Stimulated activated naive B cell treated with anti-CD40 and anti-IgM and Interleukin-4, amounts not matched to agents 10 μg/mL and 1 μg/mL and 100 μg/mL, for 72 hours (primary cell): ENCODE results near the gene CPT1C.

ENCODE experiments used
- ATAC-seq, 2 donors: fragments of 150-1000 bp; cut with Tn5 transposase; replicated peaks; 2 replicates each; pipeline ENCODE4 v1.10.0; 2021; ENCODE audit warnings: moderate library complexity in 1 of 2
- DNase-seq: peaks from one replicate; pipeline ENCODE4 v3.0.0; 2021
- H3K27ac Mint-ChIP-seq: one replicate; pipeline ENCODE4 v1.8.0; 2022; ENCODE audit warnings: mild to moderate bottlenecking, mixed read lengths
- H3K27me3 Mint-ChIP-seq, 2 donors: one replicate each; pipeline ENCODE4 v1.8.0; 2022; ENCODE audit warnings: mixed read lengths in 2 of 2
- H3K36me3 Mint-ChIP-seq, 2 donors: one replicate each; pipeline ENCODE4 v1.8.0; 2022; ENCODE audit warnings: mixed read lengths in 2 of 2, mild to moderate bottlenecking in 1 of 2
- H3K4me1 Mint-ChIP-seq, 2 donors: one replicate each; pipeline ENCODE4 v1.8.0; 2022; ENCODE audit warnings: mixed read lengths in 2 of 2, mild to moderate bottlenecking in 1 of 2
- H3K4me3 Mint-ChIP-seq, 2 donors: one replicate each; pipeline ENCODE4 v1.8.0; 2022; ENCODE audit warnings: mild to moderate bottlenecking in 2 of 2, mixed read lengths in 2 of 2, moderate library complexity in 1 of 2
- H3K9me3 Mint-ChIP-seq, 2 donors: one replicate each; pipeline ENCODE4 v1.8.0; 2022; ENCODE audit warnings: mixed read lengths in 2 of 2, mild to moderate bottlenecking in 1 of 2

Gene CPT1C

DNA sequence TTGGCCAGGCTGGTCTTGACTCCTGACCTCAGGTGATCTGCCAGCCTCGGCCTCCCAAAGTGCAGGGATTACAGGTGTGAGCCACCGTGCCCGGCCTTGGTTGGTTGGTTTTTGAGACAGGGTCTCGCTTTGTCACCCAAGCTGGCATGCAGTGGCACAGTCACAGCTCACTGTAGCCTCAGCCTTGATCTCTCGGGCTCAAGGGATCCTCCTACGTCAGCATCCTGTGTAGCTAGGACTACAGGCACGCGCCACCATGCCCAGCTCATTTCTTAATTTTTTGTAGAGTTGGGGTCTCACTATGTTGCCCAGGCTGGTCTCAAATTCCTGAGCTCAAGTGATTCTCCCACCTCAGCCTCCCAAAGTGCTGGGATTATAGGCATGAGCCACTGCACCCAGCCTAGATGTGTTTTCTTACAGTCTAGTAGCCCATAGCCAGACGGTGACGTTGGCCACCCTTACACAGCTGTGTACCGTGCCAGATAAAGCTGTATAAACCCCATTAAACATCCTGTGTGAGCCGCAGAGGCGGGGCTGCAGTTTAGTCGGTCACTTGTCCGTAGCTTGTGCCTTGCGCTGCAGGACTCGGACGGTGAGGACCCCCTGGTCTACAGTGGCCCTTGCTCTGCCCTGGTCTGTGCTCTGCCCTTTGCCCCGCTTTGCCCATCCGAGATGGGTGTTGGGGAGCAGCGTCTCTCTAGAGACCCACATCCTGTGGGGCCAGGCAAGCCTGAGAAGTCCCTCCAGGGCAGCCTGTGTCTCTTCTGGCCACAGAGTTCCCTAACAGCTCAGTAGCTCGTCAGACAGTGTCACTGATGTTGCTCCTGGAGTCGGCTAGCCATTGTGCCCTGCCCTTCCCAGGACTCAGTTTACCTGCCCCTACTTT is 35.1 kb upstream of the CPT1C start:
- DNase-seq = no peak
- peak overlapping the region; percentile 14 for H3K27ac Mint-ChIP-seq
- H3K4me3 Mint-ChIP-seq = peak overlapping the region in 1 of 2 donors; percentile 10
- no peaks in the 10 kb centered on the region for H3K27me3 Mint-ChIP-seq
- no peaks in the 10 kb centered on the region for H3K9me3 Mint-ChIP-seq
- H3K36me3 Mint-ChIP-seq = peaks cover 50 to 75% of the 10 kb centered on the region in 2 donors
- peaks cover 8 to 11% of the 10 kb centered on the region in 2 donors for H3K4me1 Mint-ChIP-seq
- no peak for ATAC-seq

DNA sequence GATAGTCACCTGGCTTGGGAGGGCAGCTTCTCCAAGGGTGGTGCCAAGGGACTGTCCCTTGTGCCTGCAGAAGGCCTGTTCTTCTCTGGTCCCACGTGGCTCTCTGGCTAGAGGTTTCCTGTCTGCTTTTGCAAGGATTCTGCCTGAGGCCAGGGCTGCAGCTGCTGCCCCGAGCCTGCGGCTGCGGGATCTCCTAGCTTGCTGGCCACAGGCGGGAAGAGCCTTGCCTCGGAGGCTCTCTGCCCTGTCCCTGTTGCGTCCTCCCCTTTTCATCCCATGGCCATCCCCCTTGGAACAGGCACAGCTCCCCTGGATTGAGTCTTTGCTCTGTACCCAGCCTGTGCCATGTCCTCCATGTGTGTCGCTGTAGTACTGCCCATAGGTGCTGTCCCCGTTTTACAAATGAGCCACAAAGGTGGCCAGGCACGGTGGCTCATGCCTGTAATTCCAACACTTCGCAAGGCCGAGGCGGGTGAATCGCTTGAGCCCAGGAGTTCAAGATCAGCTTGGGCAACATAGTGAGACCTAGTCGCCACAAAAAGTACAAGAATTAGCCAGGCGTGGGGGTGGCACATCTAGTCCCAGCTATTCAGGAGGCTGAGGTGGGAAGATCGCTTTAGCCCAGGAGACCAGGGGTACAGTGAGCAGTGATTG is 34.3 kb upstream of the CPT1C start:
- peaks cover 8 to 11% of the 10 kb centered on the region in 2 donors for H3K4me1 Mint-ChIP-seq
- no peak overlapping the region for H3K27ac Mint-ChIP-seq
- peak overlapping the region in 1 of 2 donors; percentile 10 for H3K4me3 Mint-ChIP-seq
- no peaks in the 10 kb centered on the region for H3K27me3 Mint-ChIP-seq
- ATAC-seq (no peak), DNase-seq (no peak)
- H3K36me3 Mint-ChIP-seq = peaks cover 50 to 75% of the 10 kb centered on the region in 2 donors
- no peaks in the 10 kb centered on the region for H3K9me3 Mint-ChIP-seq

DNA sequence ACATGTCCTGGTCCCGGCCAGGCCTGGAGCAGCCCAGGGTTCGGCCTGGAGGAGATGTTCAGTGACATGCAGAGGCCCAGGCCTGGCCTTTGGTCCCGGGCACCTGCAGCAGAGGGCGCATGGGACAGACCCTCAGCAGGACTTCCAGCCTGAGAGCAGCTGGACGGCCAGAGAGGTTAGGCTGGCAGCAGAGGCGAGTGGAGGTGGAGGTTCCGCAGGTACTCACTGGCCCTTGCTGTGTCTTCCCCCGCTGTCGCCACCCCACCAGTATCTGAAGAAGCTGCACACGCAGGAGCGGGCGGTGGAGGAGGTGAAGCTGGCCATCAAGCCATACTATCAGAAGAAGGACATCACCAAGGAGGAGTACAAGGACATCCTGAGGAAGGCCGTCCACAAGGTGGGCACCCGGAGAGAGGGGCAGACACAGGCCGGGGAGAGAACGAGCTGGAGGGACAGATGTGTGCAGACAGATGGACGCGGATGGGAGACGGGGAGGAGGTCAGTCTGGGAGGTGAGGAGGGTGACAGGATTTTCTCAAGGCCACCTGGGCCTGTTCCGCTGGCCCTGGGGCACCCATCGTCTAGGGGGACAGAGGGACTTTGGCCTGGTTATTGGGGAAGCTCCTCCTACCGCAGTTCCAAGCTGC is 33.3 kb upstream of the CPT1C start:
- Mint-ChIP-seq H3K9me3 (no peaks in the 10 kb centered on the region), H3K4me1 (peaks cover 11 to 17% of the 10 kb centered on the region in 2 donors), H3K27ac (peak overlapping the region; percentile 20), H3K27me3 (no peaks in the 10 kb centered on the region), H3K4me3 (no peak overlapping the region), H3K36me3 (peaks cover 53 to 80% of the 10 kb centered on the region in 2 donors)
- ATAC-seq = no peak
- DNase-seq = no peak

DNA sequence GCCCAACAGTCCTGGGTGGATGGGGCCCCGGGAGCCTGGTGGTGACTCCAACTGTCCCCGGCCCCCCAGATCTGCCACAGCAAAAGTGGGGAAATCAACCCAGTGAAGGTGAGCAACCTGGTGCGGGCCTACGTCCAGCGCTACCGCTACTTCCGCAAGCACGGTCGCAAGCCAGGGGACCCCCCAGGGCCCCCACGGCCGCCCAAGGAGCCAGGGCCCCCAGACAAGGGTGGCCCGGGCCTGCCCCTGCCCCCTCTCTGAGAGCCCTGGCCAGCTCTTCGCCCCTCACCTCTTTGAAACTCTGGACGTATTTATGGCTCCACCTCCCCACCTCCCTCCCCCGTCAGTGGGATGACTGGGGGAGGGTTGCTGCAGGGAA is 32.8 kb upstream of the CPT1C start:
- DNase-seq (no peak), ATAC-seq (no peak)
- Mint-ChIP-seq H3K27me3 (no peaks in the 10 kb centered on the region), H3K4me3 (no peak overlapping the region), H3K4me1 (peaks cover 13 to 22% of the 10 kb centered on the region in 2 donors), H3K36me3 (peaks cover 51 to 79% of the 10 kb centered on the region in 2 donors), H3K9me3 (no peaks in the 10 kb centered on the region), H3K27ac (no peak overlapping the region)

DNA sequence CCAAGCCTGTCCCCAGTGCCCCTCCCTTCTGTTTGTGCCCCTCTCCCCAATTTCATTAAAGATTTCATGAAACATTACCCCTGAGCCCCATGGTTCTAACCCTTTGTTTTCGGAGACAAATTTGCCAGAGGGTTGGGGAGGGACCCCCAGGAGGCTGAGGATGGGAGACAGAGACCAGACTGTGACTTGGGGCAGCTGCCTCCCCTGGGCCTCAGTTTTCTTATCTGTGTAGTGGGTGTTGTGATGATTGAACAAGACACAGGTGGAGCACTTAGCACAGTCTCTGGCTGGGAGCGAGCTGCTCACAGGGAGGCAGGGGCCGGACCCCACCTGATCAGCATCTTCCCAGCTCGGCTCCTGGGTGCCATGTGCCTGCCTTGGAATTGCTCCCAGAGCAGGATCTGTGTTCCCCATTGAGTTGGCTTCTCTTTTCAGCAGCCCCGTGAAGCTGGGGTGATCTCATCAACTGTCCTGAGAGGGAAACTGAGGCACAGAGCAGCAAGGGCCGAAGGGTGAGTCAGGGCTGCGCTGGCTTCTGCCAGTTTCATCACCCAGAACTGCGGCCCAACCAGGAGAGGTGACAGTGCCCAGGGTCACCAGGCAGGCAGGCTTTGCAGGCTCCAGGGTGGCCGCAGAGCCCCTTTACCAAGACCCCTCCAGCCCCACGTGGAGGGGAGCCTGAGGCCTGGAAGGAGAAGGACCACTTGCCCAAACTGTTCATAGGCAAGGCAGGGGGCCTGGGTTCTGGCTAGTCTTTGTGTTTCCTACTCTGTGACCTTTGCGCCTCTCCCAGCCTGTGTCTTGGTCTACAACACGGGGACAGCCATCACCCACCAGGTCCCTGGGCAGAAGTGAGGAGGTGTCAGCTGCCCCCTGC is 32.1 kb upstream of the CPT1C start:
- Mint-ChIP-seq H3K4me1 (peaks cover 13 to 28% of the 10 kb centered on the region in 2 donors), H3K4me3 (no peak overlapping the region), H3K27ac (peak overlapping the region; percentile 79), H3K36me3 (peaks cover 48 to 73% of the 10 kb centered on the region in 2 donors), H3K9me3 (no peaks in the 10 kb centered on the region), H3K27me3 (no peaks in the 10 kb centered on the region)
- DNase-seq (no peak), ATAC-seq (no peak)

DNA sequence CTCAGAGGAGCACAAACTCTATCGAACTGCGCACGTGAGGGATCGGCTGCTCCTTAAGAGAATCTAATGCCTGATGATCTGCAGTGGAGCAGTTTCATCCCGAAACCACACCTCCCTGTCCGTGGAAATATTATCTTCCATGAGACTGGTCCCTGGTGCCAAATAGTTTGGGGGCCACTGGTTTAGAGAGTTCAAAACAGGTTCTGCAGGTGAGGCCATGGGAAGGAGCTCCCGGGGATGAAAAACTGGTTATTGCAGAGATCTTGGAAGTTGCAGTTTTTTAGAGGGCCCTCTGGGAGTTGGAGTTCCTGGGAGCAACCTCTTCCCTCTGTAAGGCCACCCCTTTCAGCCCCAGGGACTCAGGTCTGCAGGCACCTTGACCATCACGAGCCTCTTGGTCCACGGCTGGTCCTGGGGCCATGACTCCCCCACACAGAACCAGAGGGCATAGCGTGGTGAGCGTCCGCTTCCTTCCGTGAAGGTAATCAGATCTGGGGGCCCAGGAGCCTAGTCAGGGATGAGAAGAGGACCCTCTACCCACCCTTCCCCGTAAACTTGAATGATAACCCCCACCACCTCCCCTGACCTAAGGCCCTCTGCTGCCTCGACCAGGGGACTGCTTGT is 30.5 kb upstream of the CPT1C start:
- H3K27me3 Mint-ChIP-seq = no peaks in the 10 kb centered on the region
- H3K27ac Mint-ChIP-seq = no peak overlapping the region
- DNase-seq (no peak), ATAC-seq (no peak)
- H3K36me3 Mint-ChIP-seq = peaks cover 46 to 69% of the 10 kb centered on the region in 2 donors
- H3K9me3 Mint-ChIP-seq = no peaks in the 10 kb centered on the region
- peak overlapping the region in 1 of 2 donors; percentile 25 for H3K4me3 Mint-ChIP-seq
- peaks cover 22 to 37% of the 10 kb centered on the region in 2 donors for H3K4me1 Mint-ChIP-seq

DNA sequence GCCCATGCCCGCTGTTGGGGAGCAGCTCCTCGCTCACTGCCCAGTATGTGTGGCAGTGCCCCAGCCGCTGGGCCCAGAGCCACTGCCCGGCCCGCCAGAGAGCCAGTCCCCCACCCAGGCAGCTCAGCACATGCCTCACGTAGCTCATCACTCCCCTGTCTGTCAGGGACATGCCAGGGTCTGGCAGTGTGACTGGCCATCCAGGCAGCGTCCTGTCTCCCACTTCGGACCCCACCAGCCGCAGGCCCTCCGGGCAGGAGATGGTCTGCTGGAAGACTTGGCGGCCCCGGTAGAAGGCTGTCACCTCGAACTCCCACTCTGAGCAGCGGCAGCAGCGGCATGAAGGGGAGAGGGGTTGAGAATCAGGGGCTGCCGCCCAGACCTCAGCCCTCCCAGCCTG is 28.9 kb upstream of the CPT1C start:
- ATAC-seq (no peak), DNase-seq (no peak)
- H3K4me3 Mint-ChIP-seq = no peak overlapping the region
- no peaks in the 10 kb centered on the region for H3K9me3 Mint-ChIP-seq
- H3K27me3 Mint-ChIP-seq = no peaks in the 10 kb centered on the region
- H3K4me1 Mint-ChIP-seq = peaks cover 29 to 52% of the 10 kb centered on the region in 2 donors
- peak overlapping the region; percentile 42 for H3K27ac Mint-ChIP-seq
- peaks cover 42 to 60% of the 10 kb centered on the region in 2 donors for H3K36me3 Mint-ChIP-seq

DNA sequence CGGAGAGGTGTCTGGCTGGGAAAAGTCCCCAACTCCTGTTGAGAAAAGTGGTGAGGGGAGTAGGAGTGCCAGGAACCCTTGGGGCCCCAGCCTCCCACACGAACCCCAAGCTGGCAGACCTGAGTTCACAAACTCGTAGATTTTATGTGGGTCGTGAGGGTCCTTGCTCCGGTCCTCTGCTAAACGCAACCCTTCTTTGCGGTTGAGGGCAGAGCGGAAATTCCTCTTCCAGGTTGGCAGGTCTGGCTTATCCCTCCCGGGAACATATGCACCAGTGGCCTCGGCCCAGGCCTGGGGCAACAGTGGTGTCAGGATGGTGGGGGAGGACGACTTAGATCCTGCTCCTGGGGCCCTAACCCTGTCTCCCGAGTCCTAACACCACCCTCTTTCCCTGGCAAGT is 27.7 kb upstream of the CPT1C start:
- Mint-ChIP-seq H3K4me1 (peaks cover 32 to 53% of the 10 kb centered on the region in 2 donors), H3K9me3 (no peaks in the 10 kb centered on the region), H3K27me3 (no peaks in the 10 kb centered on the region), H3K36me3 (peaks cover 40 to 59% of the 10 kb centered on the region in 2 donors), H3K27ac (peak overlapping the region; percentile 20), H3K4me3 (peak overlapping the region; percentile 54 to 97)
- DNase-seq (no peak), ATAC-seq (no peak)

DNA sequence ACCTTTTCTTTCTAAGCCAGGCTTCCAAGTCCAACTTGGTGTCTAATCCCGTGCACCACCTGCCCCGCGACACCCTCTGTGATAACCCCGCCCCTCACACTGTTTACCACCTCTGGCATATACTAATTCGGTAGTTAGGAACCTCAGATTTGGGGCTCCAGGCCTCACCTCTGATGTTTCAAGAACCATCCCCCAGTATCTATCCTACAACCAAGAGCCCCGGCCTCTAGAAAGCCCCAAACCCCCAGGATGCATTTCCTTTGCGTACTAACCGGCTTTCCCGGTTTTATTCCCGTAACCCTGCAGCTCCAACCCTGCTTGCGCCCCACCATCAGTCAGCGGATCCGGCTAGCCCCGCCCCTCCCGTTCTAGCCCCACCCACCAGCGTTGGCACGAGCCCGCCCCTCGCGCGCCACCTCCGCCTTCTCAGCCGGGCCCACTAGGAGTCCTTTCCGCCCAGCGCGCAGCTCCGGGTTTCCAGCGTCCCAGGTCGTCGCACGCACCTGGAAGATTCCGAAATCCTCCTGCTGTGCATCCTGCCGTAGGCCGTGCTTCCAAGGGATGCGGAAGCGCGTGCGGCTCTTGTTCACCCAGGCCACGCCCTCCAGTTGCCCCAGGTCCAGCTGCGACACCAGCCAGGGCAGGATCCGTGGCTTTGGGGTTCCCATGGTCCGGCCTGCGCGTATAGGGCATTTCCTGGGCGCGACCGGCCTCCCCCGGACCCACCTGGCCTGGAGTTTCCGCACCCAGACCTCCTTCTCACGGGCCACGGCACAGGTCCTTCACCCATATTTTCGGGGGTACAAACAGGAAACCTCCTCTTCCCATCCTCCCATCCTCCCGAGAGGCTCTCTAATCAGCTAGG is 26.5 kb upstream of the CPT1C start:
- Mint-ChIP-seq H3K9me3 (no peaks in the 10 kb centered on the region), H3K4me1 (peaks cover 29 to 49% of the 10 kb centered on the region in 2 donors), H3K27me3 (no peaks in the 10 kb centered on the region), H3K36me3 (peaks cover 32 to 53% of the 10 kb centered on the region in 2 donors), H3K4me3 (peak overlapping the region; percentile 97), H3K27ac (peak overlapping the region; percentile 93)
- peak; percentile 67 for DNase-seq
- peak; percentile 59 to 66 for ATAC-seq

DNA sequence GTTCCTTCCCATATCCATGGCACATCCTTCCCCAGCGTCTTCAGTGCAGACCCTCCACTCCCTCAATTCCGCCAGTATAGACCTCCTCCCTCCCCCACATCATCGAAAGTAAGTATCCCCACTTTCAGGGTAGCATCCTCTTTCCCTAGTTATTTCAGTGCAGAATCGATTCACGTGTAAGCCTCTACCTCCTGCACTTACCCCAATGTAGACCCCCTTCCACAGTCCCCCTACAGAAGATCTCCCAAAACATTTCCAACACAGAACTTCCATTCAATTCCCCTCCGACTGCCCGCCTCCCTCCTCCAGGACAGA is 25.9 kb upstream of the CPT1C start:
- ATAC-seq (peak; percentile 1), DNase-seq (no peak)
- Mint-ChIP-seq H3K9me3 (no peaks in the 10 kb centered on the region), H3K27me3 (no peaks in the 10 kb centered on the region), H3K36me3 (peaks cover 31 to 52% of the 10 kb centered on the region in 2 donors), H3K27ac (peak overlapping the region; percentile 93), H3K4me1 (peaks cover 29 to 54% of the 10 kb centered on the region in 2 donors), H3K4me3 (peak overlapping the region; percentile 97)

DNA sequence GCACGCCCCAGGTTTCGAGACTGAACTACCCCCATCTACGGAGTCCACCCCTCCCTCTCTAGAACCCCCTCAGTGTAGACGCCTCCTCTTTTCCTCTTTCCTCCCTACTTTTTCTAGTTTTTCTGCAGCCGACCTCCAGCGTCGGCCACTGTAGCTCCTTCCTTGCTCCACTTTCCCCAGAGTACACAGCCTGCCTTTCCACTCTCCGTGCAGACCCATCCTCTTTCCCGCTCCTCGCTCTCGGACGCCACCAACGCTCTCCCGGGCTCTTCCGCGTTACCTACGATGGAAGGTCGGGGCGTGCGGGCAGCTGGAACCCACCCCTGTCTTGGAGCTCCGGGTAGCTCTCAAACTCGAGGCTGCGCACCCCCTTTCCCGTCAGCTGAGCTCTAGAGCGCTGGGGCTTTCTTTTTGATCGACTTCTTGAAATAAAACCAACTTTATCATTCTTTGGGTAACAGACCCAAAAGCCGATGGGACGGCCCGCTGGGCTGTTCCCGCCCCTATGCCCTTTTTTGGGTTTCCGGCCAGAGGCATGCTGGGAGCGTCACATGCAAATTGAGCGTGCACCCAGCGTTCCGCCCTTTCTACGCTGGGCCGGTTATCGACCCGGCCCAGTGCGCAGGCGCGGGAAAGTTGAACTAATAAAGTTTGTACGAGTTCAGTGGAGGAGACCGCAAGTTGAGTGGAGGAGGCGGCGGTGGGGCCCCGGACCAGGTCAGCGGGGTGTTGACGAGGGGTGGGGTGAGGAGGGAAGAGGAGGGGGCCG is 25.4 kb upstream of the CPT1C start, which contains the start of the genes BCL2L12 and IRF3:
TSS of gene BCL2L12 (plus strand) at position 583 of the 769 bp plus-strand sequence. CDS start 760 bp downstream, outside the sequence.
TSS of gene IRF3 (minus strand) at position 507 of the 769 bp plus-strand sequence. CDS start 1,019 bp downstream, outside the sequence.
- Mint-ChIP-seq H3K9me3 (no peaks in the 10 kb centered on the region), H3K27me3 (no peaks in the 10 kb centered on the region), H3K27ac (peak within 1 kb of the TSS; percentile 93), H3K4me3 (peak within 1 kb of the TSS; percentile 97), H3K4me1 (peaks cover 27 to 54% of the 10 kb centered on the region in 2 donors), H3K36me3 (peaks cover 27 to 48% of the 10 kb centered on the region in 2 donors)
- peak; percentile 90 to 94 for ATAC-seq
- peak; percentile 97 for DNase-seq

DNA sequence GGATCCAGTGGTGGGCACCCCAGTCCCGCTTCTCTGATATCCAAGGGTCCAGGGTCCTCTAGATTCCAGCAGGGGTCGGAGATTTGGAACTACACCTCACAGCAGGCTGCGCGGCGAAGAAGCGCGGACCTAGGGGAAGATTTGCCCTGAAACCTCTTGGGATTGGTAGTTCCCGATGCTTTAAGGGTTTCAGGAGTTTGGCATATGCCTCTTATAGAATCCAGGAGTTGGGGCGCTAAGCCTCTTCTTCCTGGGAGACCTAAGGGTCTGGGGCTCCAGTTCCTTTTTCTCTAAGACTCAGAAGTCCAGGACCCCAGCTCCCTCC is 24.8 kb upstream of the CPT1C start:
- H3K27ac Mint-ChIP-seq = peak overlapping the region; percentile 93
- peak overlapping the region; percentile 97 for H3K4me3 Mint-ChIP-seq
- peaks cover 27 to 54% of the 10 kb centered on the region in 2 donors for H3K4me1 Mint-ChIP-seq
- peaks cover 27 to 48% of the 10 kb centered on the region in 2 donors for H3K36me3 Mint-ChIP-seq
- DNase-seq = no peak
- H3K9me3 Mint-ChIP-seq = no peaks in the 10 kb centered on the region
- ATAC-seq = no peak
- no peaks in the 10 kb centered on the region for H3K27me3 Mint-ChIP-seq
